A549 treated with Hydrocortisone at 1 μM for 4 hours (cell line): Measurements from ENCODE around the gene DCLRE1C. TPM values are rescaled to one million over a fixed set of nuclear protein-coding genes. Genes with fewer than 3 reads are reported as not detected.

Source experiments
- total RNA-seq: library from RNA; stranded (reverse); fragments of 200-300 nt; extraction: Qiagen RNA extraction; gene quantifications from 5 replicates; pipeline ENCODE4 v1.2.3, GENCODE V29; 2022

The DCLRE1C gene
- 3.6 to 11.7 TPM (median 5.8 TPM) in 5 replicates for total RNA-seq

GRCh38 chr10:14954001-14954770 lies at the start of gene DCLRE1C:
TSS of gene DCLRE1C (minus strand) at chr10:14954096. CDS start at chr10:14954010, 86 bp downstream.

GRCh38 chr10:14959221-14960057 lies 5.5 kb upstream of the DCLRE1C start, which contains the start of gene MEIG1:
TSS of gene MEIG1 (plus strand) at chr10:14959388. CDS start at chr10:14966469, 7,081 bp downstream.

GRCh38 chr10:14878266-14879123 lies 75.4 kb downstream of the DCLRE1C start, which contains the start of gene SUV39H2:
TSS of gene SUV39H2 (plus strand) at chr10:14878866. CDS start at chr10:14878889, 23 bp downstream.

Other genes starting within 250 kb of the DCLRE1C start
- 89.9 to 131 TPM (median 105 TPM) in 5 replicates for gene FAM107B, start 179.2 kb downstream of the DCLRE1C start, total RNA-seq
- gene CDNF, start 116.1 kb downstream of the DCLRE1C start, total RNA-seq, result 0.83 to 1.3 TPM (median 1.2 TPM) in 5 replicates
- gene HSPA14, start 115.8 kb downstream of the DCLRE1C start, total RNA-seq, result 40.7 to 46.6 TPM (median 43.9 TPM) in 5 replicates
- 10.8 to 12.8 TPM (median 11.1 TPM) in 5 replicates for gene MSANTD7, start 115.8 kb downstream of the DCLRE1C start, total RNA-seq
- gene SUV39H2, start 75.2 kb downstream of the DCLRE1C start, total RNA-seq, result 17.2 to 21.0 TPM (median 20.3 TPM) in 5 replicates
- gene MEIG1, start 5.3 kb upstream of the DCLRE1C start, total RNA-seq, result 0.43 to 0.91 TPM (median 0.90 TPM) in 5 replicates
- 0.58 to 0.93 TPM (median 0.66 TPM) in 5 replicates for gene OLAH, start 89.8 kb upstream of the DCLRE1C start, total RNA-seq
- gene ACBD7, start 134.7 kb upstream of the DCLRE1C start, total RNA-seq, result 0.97 to 1.4 TPM (median 1.1 TPM) in 5 replicates
- gene RPP38, start 143.3 kb upstream of the DCLRE1C start, total RNA-seq, result 33.0 to 36.9 TPM (median 36.3 TPM) in 5 replicates
- gene NMT2, start 214.6 kb upstream of the DCLRE1C start, total RNA-seq, result 17.4 to 25.3 TPM (median 20.7 TPM) in 5 replicates